Measurements from ENCODE around the gene GAS2L2. TPM values are rescaled to one million over a fixed set of nuclear protein-coding genes. Genes with fewer than 3 reads are reported as not detected.

GAS2L2 gene
- total and polyA plus RNA-seq, 2 of the 8 experiments (the other 6 are each of a cell fraction or from before 2014, with no cell fraction given): 0.09 to 0.13 TPM

DNA sequence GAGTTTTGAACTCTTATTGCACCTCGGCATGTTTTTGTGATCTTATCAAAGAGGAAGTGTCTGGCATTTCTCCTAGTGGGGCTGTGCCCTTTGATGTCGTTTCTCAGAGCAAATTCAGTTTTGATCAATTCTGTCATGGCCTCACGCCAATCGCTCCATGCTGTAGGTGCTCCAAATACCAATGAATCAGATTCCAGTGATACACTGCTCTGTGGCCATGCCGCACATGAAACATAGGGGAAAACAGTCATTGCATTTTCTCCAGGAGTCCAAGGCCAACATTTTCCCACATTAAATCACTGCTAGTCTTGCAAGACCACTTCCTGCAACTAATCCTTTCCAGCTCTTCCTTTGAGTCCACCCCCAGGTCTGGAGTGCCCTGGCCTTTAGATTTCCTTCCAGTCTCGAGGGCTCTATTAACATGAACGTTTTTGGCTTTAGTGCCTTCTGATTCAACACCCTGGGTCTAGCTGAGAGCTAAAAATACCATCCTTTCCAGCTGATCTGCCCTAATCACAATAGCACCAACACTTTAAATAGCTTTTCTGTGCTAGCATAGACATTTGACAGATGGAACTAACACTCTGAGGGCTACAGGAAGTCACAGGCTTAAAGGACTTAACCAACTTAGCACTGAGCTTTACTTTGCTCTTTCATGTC, 39.8 kb downstream of the GAS2L2 start:
- H4K91ac ChIP-seq (replicated peaks; ENCODE audit: insufficient read length, low read length): no peak overlapping the region
- H4K5ac ChIP-seq (ENCODE audit: insufficient read length, low read depth, low read length): no peak overlapping the region
- ChIA-PET POLR2A (ENCODE audit: partially characterized antibody) (interaction anchor here (1.3 kb wide), 1 partner anchor 9 kb away, joined by 4 read pairs; no protein-coding TSS in a partner anchor), CTCF (ENCODE audit: partially characterized antibody) (interaction anchor here (1.2 to 1.3 kb wide), 2 partner anchors 32 to 35 kb away, joined by 3 read pairs; no protein-coding TSS in a partner anchor)
- no peak overlapping the region for H4K8ac ChIP-seq (ENCODE audit: extremely low read depth, insufficient read depth, low read length)
- no peak for DNase-seq (ENCODE audit: low read depth in 1 of 2, low spot score in 2 of 2)
- no peaks in the 10 kb centered on the region for H3K79me2 ChIP-seq (ENCODE audit: control insufficient read depth in 1 of 2, insufficient read depth in 2 of 2, low read length in 2 of 2)
- H3K27me3 ChIP-seq (replicated peaks in 1 of 4; ENCODE audit: control insufficient read depth in 3 of 4, extremely low read depth in 1 of 4, insufficient read depth in 3 of 4, low read length in 3 of 4): no peaks in the 10 kb centered on the region
- H2BK120ac ChIP-seq (replicated peaks; ENCODE audit: low read depth, low read length): no peak overlapping the region
- H3K4ac ChIP-seq (replicated peaks; ENCODE audit: insufficient read length, low read depth, low read length): no peak overlapping the region
- H3K56ac ChIP-seq (replicated peaks; ENCODE audit: insufficient read length, low read depth, low read length): no peak overlapping the region
- TF ChIP-seq FOSL1 (IDR thresholded peaks at IDR 0.05; ENCODE audit: insufficient read depth, low read depth, low read length) (no peak), EZH2 (IDR thresholded peaks at IDR 0.05; ENCODE audit: low read depth, low read length, severe bottlenecking) (no peak), SUZ12 (IDR thresholded peaks at IDR 0.05; ENCODE audit: low read length) (no peak), E2F6 (IDR thresholded peaks at IDR 0.05) (no peak), EP300 (IDR thresholded peaks at IDR 0.05; ENCODE audit: borderline replicate concordance in 1 of 2, low read depth in 2 of 2, low read length in 2 of 2) (no peak), POU5F1 (IDR thresholded peaks at IDR 0.05; ENCODE audit: low read depth, low read length) (no peak)
- TF ChIP-seq, protein P1, sequence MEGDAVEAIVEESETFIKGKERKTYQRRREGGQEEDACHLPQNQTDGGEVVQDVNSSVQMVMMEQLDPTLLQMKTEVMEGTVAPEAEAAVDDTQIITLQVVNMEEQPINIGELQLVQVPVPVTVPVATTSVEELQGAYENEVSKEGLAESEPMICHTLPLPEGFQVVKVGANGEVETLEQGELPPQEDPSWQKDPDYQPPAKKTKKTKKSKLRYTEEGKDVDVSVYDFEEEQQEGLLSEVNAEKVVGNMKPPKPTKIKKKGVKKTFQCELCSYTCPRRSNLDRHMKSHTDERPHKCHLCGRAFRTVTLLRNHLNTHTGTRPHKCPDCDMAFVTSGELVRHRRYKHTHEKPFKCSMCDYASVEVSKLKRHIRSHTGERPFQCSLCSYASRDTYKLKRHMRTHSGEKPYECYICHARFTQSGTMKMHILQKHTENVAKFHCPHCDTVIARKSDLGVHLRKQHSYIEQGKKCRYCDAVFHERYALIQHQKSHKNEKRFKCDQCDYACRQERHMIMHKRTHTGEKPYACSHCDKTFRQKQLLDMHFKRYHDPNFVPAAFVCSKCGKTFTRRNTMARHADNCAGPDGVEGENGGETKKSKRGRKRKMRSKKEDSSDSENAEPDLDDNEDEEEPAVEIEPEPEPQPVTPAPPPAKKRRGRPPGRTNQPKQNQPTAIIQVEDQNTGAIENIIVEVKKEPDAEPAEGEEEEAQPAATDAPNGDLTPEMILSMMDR (IDR thresholded peaks at IDR 0.05; ENCODE audit: control extremely low read depth in 1 of 3, insufficient read depth in 1 of 3, low read depth in 1 of 3, low read length in 3 of 3): no peak
- H3K36me3 ChIP-seq (ENCODE audit: control insufficient read depth in 2 of 4, insufficient read depth in 4 of 4, low read length in 3 of 4): peaks cover 0 to 40% (median 16%) of the 10 kb centered on the region in 4 experiments; a peak in 6 of 8 replicates
- no peak overlapping the region for H2BK5ac ChIP-seq (ENCODE audit: low read depth, low read length)
- H3K23ac ChIP-seq (ENCODE audit: insufficient read length): no peak overlapping the region
- no peak overlapping the region for H3K4me2 ChIP-seq (ENCODE audit: insufficient read depth in 1 of 2, low read depth in 2 of 2, low read length in 2 of 2)
- no peak overlapping the region for H2AFZ ChIP-seq (ENCODE audit: low read length)
- no peak overlapping the region for H2BK20ac ChIP-seq (ENCODE audit: low read length)
- no peak for FAIRE-seq
- no peak overlapping the region for H3K9ac ChIP-seq (replicated peaks in 1 of 4; ENCODE audit: extremely low read depth in 1 of 4, low read depth in 3 of 4, low read length in 3 of 4)
- H2BK12ac ChIP-seq (ENCODE audit: low read depth, low read length): no peak overlapping the region
- no peak overlapping the region for H2AK5ac ChIP-seq (ENCODE audit: low read depth, low read length)
- WGBS, 2 experiments (ENCODE audit: extremely low coverage in 1 of 2, insufficient coverage in 1 of 2, insufficient read length in 1 of 2, insufficient replicate concordance in 2 of 2, low coverage in 1 of 2, low lambda C conversion rate in 2 of 2, missing lambda C conversion rate in 1 of 2): 86% methylated on average over 7 of the region's 7 CpGs; no CpG with 5 or more reads in 1 of the 2 experiments
- no peaks in the 10 kb centered on the region for H3K23me2 ChIP-seq (ENCODE audit: low read depth, low read length)
- H3K9me3 ChIP-seq (ENCODE audit: insufficient read depth in 2 of 2, low read depth in 1 of 2, low read length in 1 of 2): no peaks in the 10 kb centered on the region
- no peak overlapping the region for H3K27ac ChIP-seq (ENCODE audit: low read depth, low read length)
- no peak overlapping the region for H3K14ac ChIP-seq (ENCODE audit: insufficient read length)
- H2BK15ac ChIP-seq (ENCODE audit: low read length): no peak overlapping the region
- no peaks in the 10 kb centered on the region for H3K4me1 ChIP-seq (replicated peaks in 1 of 4; ENCODE audit: control insufficient read depth in 3 of 4, insufficient read depth in 4 of 4, low read length in 3 of 4)
- no peaks in the 10 kb centered on the region for H3K79me1 ChIP-seq (ENCODE audit: low read depth, low read length)
- H4K20me1 ChIP-seq (replicated peaks in 1 of 2; ENCODE audit: control insufficient read depth in 1 of 2, insufficient read depth in 2 of 2, low read length in 2 of 2): peaks cover 0 to 7% of the 10 kb centered on the region in 2 experiments
- no peak overlapping the region for H3K18ac ChIP-seq (ENCODE audit: extremely low read depth, low read length)
- H3K4me3 ChIP-seq (ENCODE audit: extremely low read depth in 1 of 4, insufficient read depth in 2 of 4, low read depth in 3 of 4, low read length in 4 of 4): no peak overlapping the region
